Stimulated activated CD4-positive, alpha-beta T cell treated with anti-CD3 and anti-CD28 coated beads, Interleukin-15, amount 100 ng/mL, for 1 hour (primary cell): ENCODE measurements around the gene TM4SF4.

ENCODE experiments used
- DNase-seq, 2 donors: peaks; one replicate each; pipeline ENCODE4 v3.0.0-alpha.2; 2020; ENCODE audit warnings: low read depth in 1 of 2, low spot score in 1 of 2

Gene TM4SF4

DNA sequence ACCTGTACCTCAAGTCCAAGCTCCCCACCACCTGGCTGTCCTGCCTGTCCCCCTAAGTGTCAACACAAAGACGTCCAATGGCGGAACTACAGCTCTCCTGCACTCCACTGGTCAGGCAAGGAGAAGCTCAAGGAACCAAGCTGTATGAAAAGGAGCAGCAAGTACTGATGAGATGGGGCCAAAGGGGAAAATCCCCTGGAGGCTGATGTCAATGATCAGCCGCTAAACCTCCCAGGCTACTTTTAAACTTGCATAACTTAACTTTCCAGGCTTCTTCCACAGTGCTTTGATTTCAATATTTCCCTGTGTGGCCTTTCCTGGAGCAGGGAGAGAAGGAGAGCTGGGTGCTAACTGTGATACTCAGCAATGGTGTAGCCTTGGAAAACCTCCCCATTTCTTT lies 35.0 kb downstream of the TM4SF4 start:
- no peak for DNase-seq

- no peak for DNase-seq
These were observed 36.0 kb downstream of the TM4SF4 start for GRCh38 chr3:149510480-149510879.

DNA sequence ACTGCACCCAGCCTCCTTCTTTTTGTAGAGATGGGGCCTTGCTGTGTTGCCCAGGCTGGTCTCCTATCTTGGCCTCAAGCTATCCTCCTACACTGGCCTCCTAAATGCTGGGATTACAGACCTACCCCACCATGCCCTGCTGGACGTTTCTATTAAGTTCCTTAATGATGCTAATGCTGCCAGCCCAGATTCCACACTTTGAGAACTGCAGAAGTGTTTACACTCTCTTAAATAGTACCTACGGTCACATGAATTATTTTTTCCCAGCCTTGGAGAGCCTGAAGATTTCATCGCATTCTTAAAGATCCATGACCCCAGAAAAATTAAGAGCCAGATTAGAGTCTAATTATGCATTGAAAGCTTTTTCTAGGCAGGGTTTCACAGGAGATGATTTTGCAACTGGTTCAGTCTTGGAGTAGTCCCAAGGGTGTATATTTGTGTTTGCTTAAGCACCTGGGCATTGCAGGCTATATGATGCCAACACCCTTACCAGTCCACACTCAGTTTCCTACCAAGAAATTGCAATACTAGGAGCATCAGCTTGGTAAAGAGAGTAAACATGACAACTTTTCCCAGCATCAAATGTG lies 36.6 kb downstream of the TM4SF4 start:
- DNase-seq, result no peak

GRCh38 chr3:149512073-149512782 lies 37.7 kb downstream of the TM4SF4 start:
- no peak for DNase-seq

DNA sequence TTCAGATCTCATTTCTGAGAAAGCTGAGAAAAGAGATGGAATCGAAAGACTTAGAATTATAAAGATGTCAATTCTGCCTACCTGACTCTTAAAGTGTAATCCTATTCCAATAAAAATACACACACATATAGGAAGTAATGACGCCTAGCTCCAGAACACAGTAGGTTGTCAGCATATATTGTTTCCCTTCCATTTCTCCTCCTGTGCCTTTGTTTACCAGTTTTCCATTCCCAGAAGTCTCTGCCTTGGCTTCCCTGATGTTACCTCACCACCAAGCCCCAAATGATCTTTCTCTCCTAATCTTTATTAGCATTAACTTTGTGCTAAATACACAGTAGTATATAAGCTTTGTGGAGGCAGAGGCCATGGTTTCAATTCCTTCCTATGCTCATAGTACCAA lies 40.0 kb downstream of the TM4SF4 start:
- no peak for DNase-seq

GRCh38 chr3:149515249-149515648 lies 40.8 kb downstream of the TM4SF4 start:
- no peak for DNase-seq

- DNase-seq, result no peak
These were observed 42.4 kb downstream of the TM4SF4 start for GRCh38 chr3:149516920-149517319.

DNA sequence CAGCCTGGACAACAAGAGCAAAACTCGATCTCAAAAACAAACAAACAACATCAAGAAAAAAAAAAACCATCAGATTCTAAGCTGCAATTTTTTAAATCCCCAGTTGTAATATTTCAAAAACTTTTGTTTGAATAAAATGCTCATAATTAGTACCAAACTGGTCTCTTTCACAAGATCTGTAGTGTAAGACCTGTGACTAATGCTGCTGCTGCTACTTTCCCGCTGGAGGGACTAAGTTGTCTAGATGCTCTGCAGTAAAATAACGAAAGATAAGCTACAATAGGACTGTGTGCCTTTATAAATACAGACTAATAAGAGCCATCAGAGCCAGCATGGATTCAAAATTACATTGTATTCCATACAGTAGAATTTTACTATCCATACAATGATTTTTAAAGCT lies 45.4 kb downstream of the TM4SF4 start:
- DNase-seq, result no peak

DNA sequence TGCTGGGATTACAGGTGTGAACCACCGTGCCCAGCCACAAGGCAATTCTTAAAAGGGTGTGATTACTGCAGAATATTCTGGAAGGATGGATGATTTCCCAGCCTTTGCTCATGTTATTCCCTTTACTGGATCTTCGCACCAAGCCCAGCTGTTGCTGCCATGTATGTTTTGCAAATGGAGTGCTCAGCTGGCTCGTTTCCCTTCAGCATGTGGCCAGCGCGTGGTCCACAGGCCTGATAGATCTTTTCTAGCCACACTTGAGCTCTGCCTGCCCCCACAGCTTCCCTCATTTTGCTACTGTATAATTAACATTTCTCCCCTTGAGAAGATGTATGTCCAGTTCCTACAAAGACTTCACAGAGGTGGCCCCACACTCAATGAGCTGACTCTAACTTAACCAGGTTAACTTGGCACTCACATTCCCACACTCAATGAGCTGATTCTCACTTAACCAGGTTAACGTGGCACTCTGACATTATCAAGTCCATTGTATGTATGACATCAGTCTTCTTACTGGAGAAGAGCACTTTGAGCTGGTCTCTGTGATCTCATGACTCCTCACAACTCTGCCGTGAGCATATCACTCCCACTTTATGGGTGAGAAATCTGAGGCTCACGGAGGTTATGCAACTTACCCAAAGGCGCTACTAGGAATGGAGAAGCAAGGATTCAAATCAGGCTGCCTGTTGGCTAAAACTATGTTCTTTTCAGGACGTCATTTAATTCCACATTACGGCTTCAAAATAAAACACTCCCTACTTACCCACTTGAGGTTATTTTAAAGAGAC lies 49.2 kb downstream of the TM4SF4 start:
- no peak for DNase-seq

GRCh38 chr3:149527531-149528339 lies 53.2 kb downstream of the TM4SF4 start:
- DNase-seq, result no peak

GRCh38 chr3:149528340-149528650 lies 53.8 kb downstream of the TM4SF4 start:
- no peak for DNase-seq

DNA sequence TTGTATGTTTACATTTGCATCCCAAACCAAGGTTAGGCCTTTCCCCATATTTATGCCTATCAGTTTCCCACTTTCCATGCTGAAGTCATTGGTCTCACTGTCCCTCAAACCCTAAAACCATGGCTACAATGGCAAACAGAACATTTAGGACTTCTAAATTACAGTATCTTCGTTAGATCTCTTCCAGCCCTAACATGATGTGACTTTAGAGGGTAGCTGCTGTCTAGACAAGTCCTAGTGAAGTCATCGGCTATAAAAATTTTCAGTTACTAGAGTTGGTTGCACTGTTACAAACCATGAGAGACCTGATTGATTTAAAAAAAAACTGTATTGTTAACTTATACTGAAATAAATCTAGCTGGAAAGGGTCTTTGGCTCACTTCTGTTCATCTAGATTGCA lies 54.6 kb downstream of the TM4SF4 start:
- DNase-seq, result no peak

DNA sequence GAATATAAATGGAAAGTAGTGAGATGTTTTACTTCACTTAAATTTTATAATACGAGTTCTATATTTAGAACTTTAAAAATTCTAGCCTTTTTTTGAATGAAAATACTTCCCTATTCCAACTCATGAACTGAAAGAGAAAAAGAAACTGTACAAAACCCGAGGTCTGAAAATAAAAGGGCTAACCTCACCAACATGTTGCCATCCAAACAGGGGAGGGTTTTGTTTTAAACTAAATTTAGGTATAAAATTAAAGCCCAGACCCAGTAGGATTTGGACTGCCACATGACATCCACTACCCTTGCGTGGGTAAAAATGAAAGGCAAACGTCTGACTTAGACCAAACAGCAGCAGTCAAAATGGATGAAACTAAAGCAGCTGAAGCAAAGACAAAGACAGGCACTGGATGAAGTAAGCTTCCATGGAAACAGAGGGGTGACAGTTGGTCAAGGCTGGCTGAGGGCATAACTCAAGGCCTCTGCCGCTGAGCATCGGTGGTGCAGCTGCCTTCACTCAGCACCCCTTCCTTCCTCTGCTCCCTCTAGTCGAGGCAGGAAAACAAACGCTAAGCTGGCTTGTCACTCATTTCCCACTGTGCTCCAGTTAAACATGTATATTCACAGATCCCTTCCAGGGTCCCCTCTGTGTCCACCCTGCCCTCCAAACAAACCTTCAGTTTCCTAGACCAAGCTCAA lies 58.1 kb downstream of the TM4SF4 start:
- no peak for DNase-seq

DNA sequence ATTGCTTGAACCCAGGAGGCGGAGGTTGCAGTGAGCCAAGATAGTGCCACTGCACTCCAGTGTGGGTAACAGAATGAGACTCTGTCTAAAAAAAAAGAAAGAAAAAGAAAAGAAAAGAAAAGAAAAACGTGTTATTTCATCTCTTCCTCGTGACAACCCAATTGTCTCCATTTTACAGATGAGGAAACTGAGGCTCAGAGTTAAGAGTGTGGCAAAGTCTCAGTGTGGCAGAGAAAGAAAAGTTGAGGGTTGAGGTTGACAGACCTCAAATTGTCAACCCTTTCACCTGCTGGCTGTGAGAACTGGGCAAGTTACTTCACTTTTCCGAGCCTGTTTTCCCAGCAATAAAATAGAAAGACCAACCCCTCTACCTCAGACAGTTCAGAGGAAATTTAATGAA lies 59.6 kb downstream of the TM4SF4 start:
- DNase-seq, result no peak

DNA sequence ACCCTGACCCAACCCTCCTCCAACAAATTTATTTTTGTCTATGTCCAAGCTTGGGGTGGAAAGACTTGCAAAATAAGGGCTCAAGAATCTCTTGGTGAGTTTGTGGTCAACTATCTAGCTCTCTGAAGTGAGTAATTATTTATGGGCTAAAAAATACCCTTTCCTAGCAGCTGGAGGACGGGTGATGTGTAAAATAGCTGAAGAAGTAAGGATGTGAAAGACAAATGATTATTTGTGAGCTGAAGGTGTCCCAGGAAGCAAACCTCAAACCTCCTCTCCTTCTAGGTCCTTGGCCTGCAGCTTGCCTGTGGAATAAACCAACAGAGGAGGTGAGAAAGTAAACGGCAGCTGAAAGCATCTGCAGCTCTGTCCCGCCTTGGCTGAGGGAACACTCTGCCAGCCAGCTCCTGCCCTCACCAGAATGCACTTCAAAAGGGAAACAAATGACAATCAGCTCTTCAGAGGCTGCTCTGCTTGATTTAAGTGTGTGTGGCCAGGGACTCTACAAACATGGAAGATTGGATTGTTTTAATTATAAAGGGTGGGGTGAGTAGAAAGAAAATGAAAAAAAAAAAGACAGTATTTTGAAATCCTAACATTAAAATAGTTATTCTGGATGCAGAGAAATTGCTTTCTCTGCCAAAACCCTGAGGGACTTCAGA lies 60.3 kb downstream of the TM4SF4 start:
- no peak for DNase-seq

DNA sequence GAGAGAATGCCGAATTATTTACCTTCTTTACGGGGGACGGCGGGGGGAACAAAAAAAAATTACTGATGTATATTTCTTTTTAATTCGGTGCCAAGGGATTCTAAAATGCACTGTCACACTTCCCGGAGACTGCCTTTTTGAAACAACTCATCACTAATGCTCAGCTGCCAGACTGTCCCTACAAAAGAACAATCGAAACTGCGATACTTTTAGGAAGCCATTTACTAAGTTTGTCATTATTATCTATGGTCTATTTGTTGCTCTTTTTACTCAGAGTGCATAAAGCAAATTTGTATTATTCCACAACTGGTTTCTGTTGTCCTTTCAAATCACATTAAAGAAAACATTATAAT lies 60.8 kb downstream of the TM4SF4 start:
- no peak for DNase-seq

GRCh38 chr3:149536429-149536828 lies 61.9 kb downstream of the TM4SF4 start:
- no peak for DNase-seq

DNA sequence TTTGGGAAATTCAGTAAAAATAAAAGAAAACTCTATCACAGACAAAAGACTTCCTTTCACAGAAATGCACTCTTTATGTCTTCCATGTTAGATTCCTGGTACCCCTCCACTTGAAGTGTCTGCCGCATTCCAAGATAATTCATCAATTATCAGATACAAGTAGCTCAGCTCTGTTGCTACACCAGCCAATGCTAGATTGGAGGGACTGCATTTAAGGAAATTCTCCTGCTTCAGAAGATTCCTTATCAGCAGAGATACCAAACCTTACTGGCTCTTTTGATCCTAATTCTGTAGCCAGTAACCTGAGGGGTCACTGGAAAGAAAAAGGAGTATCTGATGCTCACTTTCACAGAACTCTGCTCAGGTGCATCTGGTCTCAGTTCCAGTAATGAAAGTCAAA lies 63.9 kb downstream of the TM4SF4 start:
- DNase-seq, result no peak

DNA sequence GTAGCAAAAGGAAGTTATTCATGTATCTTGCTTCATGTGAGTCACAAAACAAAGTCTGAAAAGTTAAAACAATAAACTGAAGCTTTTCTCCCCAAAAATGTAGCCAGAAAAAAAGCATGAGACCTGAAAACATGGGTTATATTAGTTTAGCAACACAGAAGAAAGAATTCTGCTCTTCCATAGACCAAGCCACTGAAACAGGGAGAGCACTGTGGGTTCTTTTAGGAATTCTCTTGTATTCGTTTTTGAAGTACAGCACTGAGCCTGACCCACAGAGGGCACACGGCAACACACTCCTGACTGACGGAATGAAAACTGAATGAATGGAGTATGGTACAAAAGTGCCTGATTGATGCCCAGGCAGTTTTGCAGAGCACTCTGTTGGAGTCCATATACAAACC lies 66.6 kb downstream of the TM4SF4 start:
- no peak for DNase-seq

DNA sequence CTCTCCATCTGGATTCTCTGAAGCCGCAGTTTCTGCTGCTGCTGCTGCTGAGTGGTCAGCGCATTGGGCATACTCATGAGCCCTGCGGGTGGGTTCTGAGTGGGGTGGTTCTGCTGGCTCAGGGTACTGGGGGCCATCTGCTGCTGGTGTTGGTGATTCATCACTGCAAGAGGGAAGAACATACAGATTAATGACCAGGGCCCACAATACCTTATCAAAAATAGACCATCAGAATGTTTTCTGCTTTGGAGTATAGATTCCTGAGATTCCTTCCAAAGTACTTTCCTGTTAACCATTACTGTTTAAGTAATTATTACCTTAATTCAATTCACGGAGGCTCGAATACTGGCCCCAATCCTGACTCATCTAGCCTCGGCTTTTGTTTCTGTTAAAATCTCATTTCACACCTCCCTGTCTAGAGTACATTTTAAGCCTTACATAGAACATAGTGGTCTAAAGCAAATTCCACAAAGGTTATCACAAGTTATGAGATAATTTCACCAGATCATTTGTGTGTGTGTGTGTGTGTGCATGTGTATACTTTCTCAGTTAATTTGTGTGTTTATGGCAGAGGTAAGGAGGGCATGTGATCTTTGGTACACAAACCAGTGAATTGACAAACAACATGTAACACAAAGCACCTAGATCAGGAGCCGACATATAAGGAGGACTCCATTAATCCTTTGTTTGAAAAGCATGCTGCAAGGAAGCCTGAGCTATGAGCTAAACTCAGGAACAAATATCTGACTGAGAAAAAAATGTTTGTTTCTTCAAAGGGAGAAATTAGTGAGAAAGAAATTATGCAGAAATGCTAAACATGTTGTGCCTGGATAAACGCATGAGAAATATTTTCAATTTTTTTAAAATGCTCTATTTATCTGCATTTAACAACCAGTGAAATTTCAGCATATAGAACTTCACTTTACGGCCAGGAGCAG lies 68.1 kb downstream of the TM4SF4 start:
- no peak for DNase-seq
